GM23338 (cell line): ENCODE measurements around the gene IGF2R. TPM values are rescaled to one million over a fixed set of nuclear protein-coding genes. Genes with fewer than 3 reads are reported as not detected.

Source experiments
- ATAC-seq: fragments of 200-7000 bp; cut with Tn5 transposase; 3 replicates; pipeline ENCODE4 v1.9.1; 2020
- DNase-seq: peaks from one replicate; pipeline ENCODE4 v3.0.0-alpha.2; 2015; ENCODE audit warnings: low spot score
- H2AFZ ChIP-seq: fragments of 200-600 bp; sonication (generic); 2 replicates; pipeline ENCODE4 v1.8.0; 2016; ENCODE audit warnings: antibody characterized with exemption, mild to moderate bottlenecking, moderate library complexity
- H3F3A ChIP-seq: fragments of 200-600 bp; sonication (generic); replicated peaks from 2 replicates; pipeline ENCODE4 v1.8.0; 2017; ENCODE audit warnings: antibody characterized with exemption, mixed run types, low read depth
- H3K27ac ChIP-seq: fragments of 200-600 bp; sonication (generic); 2 replicates; pipeline ENCODE4 v1.6.1; 2016; ENCODE audit warnings: low read depth
- H3K27me3 ChIP-seq: fragments of 200-600 bp; sonication (generic); 2 replicates; pipeline ENCODE4 v1.8.0; 2016; ENCODE audit warnings: mild to moderate bottlenecking, mixed run types, moderate library complexity; ENCODE audit not compliant: insufficient read depth
- H3K36me3 ChIP-seq: fragments of 200-600 bp; sonication (generic); 2 replicates; pipeline ENCODE4 v1.8.0; 2016; ENCODE audit warnings: mild to moderate bottlenecking; ENCODE audit not compliant: insufficient read depth
- H3K4me1 ChIP-seq: fragments of 200-600 bp; sonication (generic); 2 replicates; pipeline ENCODE4 v1.8.0; 2016; ENCODE audit warnings: mild to moderate bottlenecking, moderate library complexity; ENCODE audit not compliant: insufficient read depth
- H3K4me2 ChIP-seq: fragments of 200-600 bp; sonication (generic); 2 replicates; pipeline ENCODE4 v1.7.1; 2017; ENCODE audit warnings: mixed run types
- H3K4me3 ChIP-seq: fragments of 200-600 bp; sonication (generic); 2 replicates; pipeline ENCODE4 v1.6.1; 2016; ENCODE audit warnings: mixed run types
- H3K79me2 ChIP-seq: fragments of 200-600 bp; sonication (generic); replicated peaks from 2 replicates; pipeline ENCODE4 v1.8.0; 2017; ENCODE audit warnings: mild to moderate bottlenecking; ENCODE audit not compliant: insufficient read depth
- H3K9me2 ChIP-seq: fragments of 200-600 bp; sonication (generic); 2 replicates; pipeline ENCODE4 v1.8.0; 2017; ENCODE audit not compliant: insufficient read depth
- H4K20me1 ChIP-seq: fragments of 200-600 bp; sonication (generic); replicated peaks from 2 replicates; pipeline ENCODE4 v1.8.0; 2017; ENCODE audit warnings: mild to moderate bottlenecking; ENCODE audit not compliant: insufficient read depth
- H3K27ac Mint-ChIP-seq: 2 replicates; pipeline ENCODE4 v1.8.0; 2020; ENCODE audit warnings: inconsistent platforms, mild to moderate bottlenecking, moderate library complexity, mixed read lengths
- H3K27me3 Mint-ChIP-seq: 3 replicates; pipeline ENCODE4 v1.8.0; 2022; ENCODE audit warnings: low read depth, mild to moderate bottlenecking, moderate library complexity, mixed read lengths, inconsistent platforms; ENCODE audit not compliant: insufficient read depth, poor library complexity
- H3K36me3 Mint-ChIP-seq: 3 replicates; pipeline ENCODE4 v1.8.0; 2021; ENCODE audit warnings: low read depth, mild to moderate bottlenecking, inconsistent platforms, moderate library complexity, mixed read lengths
- H3K4me1 Mint-ChIP-seq: 3 replicates; pipeline ENCODE4 v1.8.0; 2020; ENCODE audit warnings: mild to moderate bottlenecking, inconsistent platforms, mixed read lengths
- H3K4me3 Mint-ChIP-seq: 3 replicates; pipeline ENCODE4 v1.8.0; 2021; ENCODE audit warnings: moderate library complexity, mild to moderate bottlenecking, inconsistent platforms, mixed read lengths
- H3K9me3 Mint-ChIP-seq: 3 replicates; pipeline ENCODE4 v1.8.0; 2020; ENCODE audit warnings: moderate library complexity, mild to moderate bottlenecking, inconsistent platforms, mixed read lengths
- EZH2phosphoT487 ChIP-seq: fragments of 200-600 bp; sonication (generic); IDR thresholded peaks from one replicate; pipeline ENCODE4 v1.8.1; 2018; ENCODE audit warnings: antibody characterized with exemption; ENCODE audit not compliant: unreplicated experiment
- JUNB ChIP-seq: IDR thresholded peaks from one replicate; pipeline ENCODE4 v1.6.1; 2016; ENCODE audit warnings: antibody characterized with exemption; ENCODE audit not compliant: unreplicated experiment
- POLR2AphosphoS5 ChIP-seq: IDR thresholded peaks from 2 replicates; pipeline ENCODE4 v1.6.1; 2016; ENCODE audit warnings: antibody characterized with exemption, low read depth
- ZNF114 ChIP-seq: fragments of 250-450 bp; sonication (Bioruptor Pico); IDR thresholded peaks from 2 replicates; pipeline ENCODE4 v1.5.0; 2020; ENCODE audit warnings: mild to moderate bottlenecking, moderate library complexity
- ZNF331 ChIP-seq: fragments of 250-450 bp; sonication (Bioruptor Pico); IDR thresholded peaks from 2 replicates; pipeline ENCODE4 v1.5.0; 2020; ENCODE audit warnings: low read depth, mild to moderate bottlenecking, moderate library complexity
- polyA plus RNA-seq: library from polyadenylated mRNA; unstranded; fragments of >200 nt; fragmentation: Nextera tagmentation; extraction: Ambion mirVana; gene quantifications from 2 replicates; pipeline ENCODE4 v1.2.1, GENCODE V29; 2016
- total RNA-seq: library from RNA; depleted of rRNA; stranded (reverse); fragments of >200 nt; shearing (Covaris generic); gene quantifications from 2 replicates; pipeline ENCODE4 v1.2.3, GENCODE V29; 2014
- TF ChIP-seq, protein P1 (sequence below): IDR thresholded peaks from one replicate; pipeline ENCODE4 v1.6.1; 2018; ENCODE audit warnings: antibody characterized with exemption; ENCODE audit not compliant: unreplicated experiment
- TF ChIP-seq, protein P2 (sequence below): IDR thresholded peaks from 2 replicates; pipeline ENCODE4 v1.6.1; 2016; ENCODE audit warnings: antibody characterized with exemption
- TF ChIP-seq, protein P3 (sequence below): fragments of 250-450 bp; sonication (Bioruptor Pico); IDR thresholded peaks from 2 replicates; pipeline ENCODE4 v1.5.0; 2020; ENCODE audit warnings: mild to moderate bottlenecking, moderate library complexity
- TF ChIP-seq, protein P4 (sequence below), 2 experiments: fragments of 200-600 bp in 1 of 2; sonication (generic) in 1 of 2; conservative IDR thresholded peaks; 2 replicates each; pipeline versions ENCODE4 v1.5.1 to v1.6.1; 2016 to 2017; ENCODE audit warnings: antibody characterized with exemption in 2 of 2, low read depth in 2 of 2, mild to moderate bottlenecking in 2 of 2, moderate library complexity in 1 of 2

IGF2R gene
- total and polyA plus RNA-seq, 2 experiments from 2014 or later: 12.5 to 76.4 TPM

DNA sequence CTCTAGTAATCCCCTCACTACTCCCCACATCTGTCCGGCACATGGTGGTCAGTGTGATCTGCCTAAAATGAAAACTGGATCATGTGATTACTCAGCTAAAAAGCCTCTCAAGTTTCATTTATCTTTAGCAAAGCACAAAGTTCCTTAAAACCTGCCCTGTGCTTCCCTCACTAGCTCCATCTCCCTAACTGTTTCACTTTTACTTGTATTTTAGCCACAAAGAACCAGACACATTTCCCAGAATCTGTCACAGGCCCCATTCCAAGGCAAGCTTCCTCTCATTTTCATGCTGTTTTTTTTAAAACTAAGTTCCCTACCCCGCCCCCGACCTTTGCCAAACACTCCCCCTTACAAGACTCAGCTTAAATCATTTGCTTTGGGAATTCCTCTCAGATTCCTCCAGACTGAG, 8.9 kb upstream of the IGF2R start (continued):
- TF ChIP-seq, protein P1, sequence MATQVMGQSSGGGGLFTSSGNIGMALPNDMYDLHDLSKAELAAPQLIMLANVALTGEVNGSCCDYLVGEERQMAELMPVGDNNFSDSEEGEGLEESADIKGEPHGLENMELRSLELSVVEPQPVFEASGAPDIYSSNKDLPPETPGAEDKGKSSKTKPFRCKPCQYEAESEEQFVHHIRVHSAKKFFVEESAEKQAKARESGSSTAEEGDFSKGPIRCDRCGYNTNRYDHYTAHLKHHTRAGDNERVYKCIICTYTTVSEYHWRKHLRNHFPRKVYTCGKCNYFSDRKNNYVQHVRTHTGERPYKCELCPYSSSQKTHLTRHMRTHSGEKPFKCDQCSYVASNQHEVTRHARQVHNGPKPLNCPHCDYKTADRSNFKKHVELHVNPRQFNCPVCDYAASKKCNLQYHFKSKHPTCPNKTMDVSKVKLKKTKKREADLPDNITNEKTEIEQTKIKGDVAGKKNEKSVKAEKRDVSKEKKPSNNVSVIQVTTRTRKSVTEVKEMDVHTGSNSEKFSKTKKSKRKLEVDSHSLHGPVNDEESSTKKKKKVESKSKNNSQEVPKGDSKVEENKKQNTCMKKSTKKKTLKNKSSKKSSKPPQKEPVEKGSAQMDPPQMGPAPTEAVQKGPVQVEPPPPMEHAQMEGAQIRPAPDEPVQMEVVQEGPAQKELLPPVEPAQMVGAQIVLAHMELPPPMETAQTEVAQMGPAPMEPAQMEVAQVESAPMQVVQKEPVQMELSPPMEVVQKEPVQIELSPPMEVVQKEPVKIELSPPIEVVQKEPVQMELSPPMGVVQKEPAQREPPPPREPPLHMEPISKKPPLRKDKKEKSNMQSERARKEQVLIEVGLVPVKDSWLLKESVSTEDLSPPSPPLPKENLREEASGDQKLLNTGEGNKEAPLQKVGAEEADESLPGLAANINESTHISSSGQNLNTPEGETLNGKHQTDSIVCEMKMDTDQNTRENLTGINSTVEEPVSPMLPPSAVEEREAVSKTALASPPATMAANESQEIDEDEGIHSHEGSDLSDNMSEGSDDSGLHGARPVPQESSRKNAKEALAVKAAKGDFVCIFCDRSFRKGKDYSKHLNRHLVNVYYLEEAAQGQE: no peak

DNA sequence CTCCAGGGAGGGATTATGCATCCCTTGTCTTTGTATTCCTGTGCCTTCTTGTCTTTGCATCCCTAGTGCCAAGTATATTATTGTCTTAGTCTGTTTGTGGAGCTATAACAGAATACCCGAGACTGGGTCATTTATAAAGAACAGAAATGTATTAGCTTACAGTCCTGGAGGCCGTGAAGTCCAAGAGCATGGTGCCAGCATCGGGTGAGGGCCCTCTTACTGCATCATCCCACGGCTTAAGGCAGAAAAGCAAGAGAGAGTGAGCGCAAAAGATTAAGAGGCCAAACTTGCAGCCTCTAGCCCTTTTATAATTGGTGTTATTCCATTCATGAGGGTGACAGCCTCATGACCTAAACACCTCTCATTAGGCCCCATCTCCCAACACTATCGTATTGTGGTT, 8.4 kb upstream of the IGF2R start:
- Histone ChIP-seq H2AFZ (no peak overlapping the region), H3F3A (no peaks in the 10 kb centered on the region), H3K27me3 (peaks cover 11% of the 10 kb centered on the region; the same call in 1 of the 2 replicates), H3K4me3 (no peak overlapping the region), H3K36me3 (no peaks in the 10 kb centered on the region), H4K20me1 (no peaks in the 10 kb centered on the region), H3K9me2 (no peaks in the 10 kb centered on the region), H3K79me2 (no peaks in the 10 kb centered on the region), H3K4me1 (no peaks in the 10 kb centered on the region), H3K4me2 (no peak overlapping the region), H3K27ac (no peak overlapping the region)
- Mint-ChIP-seq H3K4me1 (0 out of 3 replicates have a peak, but pooled peaks cover 6% of the 10 kb centered on the region), H3K36me3 (no peaks in the 10 kb centered on the region), H3K4me3 (no peak overlapping the region), H3K27ac (no peak overlapping the region), H3K27me3 (peaks cover 8% of the 10 kb centered on the region), H3K9me3 (no peaks in the 10 kb centered on the region; the same call in 2 of the 3 replicates)
- ATAC-seq (no peak), DNase-seq (no peak)
- TF ChIP-seq, protein P2, sequence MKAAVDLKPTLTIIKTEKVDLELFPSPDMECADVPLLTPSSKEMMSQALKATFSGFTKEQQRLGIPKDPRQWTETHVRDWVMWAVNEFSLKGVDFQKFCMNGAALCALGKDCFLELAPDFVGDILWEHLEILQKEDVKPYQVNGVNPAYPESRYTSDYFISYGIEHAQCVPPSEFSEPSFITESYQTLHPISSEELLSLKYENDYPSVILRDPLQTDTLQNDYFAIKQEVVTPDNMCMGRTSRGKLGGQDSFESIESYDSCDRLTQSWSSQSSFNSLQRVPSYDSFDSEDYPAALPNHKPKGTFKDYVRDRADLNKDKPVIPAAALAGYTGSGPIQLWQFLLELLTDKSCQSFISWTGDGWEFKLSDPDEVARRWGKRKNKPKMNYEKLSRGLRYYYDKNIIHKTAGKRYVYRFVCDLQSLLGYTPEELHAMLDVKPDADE: no peak
- no peak for TF ChIP-seq ZNF114 (CRISPR knock-in tag)
- TF ChIP-seq, protein P3, sequence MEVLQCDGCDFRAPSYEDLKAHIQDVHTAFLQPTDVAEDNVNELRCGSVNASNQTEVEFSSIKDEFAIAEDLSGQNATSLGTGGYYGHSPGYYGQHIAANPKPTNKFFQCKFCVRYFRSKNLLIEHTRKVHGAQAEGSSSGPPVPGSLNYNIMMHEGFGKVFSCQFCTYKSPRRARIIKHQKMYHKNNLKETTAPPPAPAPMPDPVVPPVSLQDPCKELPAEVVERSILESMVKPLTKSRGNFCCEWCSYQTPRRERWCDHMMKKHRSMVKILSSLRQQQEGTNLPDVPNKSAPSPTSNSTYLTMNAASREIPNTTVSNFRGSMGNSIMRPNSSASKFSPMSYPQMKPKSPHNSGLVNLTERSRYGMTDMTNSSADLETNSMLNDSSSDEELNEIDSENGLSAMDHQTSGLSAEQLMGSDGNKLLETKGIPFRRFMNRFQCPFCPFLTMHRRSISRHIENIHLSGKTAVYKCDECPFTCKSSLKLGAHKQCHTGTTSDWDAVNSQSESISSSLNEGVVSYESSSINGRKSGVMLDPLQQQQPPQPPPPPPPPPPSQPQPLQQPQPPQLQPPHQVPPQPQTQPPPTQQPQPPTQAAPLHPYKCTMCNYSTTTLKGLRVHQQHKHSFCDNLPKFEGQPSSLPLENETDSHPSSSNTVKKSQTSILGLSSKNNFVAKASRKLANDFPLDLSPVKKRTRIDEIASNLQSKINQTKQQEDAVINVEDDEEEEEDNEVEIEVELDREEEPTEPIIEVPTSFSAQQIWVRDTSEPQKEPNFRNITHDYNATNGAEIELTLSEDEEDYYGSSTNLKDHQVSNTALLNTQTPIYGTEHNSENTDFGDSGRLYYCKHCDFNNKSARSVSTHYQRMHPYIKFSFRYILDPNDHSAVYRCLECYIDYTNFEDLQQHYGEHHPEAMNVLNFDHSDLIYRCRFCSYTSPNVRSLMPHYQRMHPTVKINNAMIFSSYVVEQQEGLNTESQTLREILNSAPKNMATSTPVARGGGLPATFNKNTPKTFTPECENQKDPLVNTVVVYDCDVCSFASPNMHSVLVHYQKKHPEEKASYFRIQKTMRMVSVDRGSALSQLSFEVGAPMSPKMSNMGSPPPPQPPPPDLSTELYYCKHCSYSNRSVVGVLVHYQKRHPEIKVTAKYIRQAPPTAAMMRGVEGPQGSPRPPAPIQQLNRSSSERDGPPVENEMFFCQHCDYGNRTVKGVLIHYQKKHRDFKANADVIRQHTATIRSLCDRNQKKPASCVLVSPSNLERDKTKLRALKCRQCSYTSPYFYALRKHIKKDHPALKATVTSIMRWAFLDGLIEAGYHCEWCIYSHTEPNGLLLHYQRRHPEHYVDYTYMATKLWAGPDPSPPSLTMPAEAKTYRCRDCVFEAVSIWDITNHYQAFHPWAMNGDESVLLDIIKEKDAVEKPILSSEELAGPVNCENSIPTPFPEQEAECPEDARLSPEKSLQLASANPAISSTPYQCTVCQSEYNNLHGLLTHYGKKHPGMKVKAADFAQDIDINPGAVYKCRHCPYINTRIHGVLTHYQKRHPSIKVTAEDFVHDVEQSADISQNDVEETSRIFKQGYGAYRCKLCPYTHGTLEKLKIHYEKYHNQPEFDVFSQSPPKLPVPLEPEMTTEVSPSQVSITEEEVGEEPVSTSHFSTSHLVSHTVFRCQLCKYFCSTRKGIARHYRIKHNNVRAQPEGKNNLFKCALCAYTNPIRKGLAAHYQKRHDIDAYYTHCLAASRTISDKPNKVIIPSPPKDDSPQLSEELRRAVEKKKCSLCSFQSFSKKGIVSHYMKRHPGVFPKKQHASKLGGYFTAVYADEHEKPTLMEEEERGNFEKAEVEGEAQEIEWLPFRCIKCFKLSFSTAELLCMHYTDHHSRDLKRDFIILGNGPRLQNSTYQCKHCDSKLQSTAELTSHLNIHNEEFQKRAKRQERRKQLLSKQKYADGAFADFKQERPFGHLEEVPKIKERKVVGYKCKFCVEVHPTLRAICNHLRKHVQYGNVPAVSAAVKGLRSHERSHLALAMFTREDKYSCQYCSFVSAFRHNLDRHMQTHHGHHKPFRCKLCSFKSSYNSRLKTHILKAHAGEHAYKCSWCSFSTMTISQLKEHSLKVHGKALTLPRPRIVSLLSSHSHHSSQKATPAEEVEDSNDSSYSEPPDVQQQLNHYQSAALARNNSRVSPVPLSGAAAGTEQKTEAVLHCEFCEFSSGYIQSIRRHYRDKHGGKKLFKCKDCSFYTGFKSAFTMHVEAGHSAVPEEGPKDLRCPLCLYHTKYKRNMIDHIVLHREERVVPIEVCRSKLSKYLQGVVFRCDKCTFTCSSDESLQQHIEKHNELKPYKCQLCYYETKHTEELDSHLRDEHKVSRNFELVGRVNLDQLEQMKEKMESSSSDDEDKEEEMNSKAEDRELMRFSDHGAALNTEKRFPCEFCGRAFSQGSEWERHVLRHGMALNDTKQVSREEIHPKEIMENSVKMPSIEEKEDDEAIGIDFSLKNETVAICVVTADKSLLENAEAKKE: no peak
- TF ChIP-seq, protein P4, sequence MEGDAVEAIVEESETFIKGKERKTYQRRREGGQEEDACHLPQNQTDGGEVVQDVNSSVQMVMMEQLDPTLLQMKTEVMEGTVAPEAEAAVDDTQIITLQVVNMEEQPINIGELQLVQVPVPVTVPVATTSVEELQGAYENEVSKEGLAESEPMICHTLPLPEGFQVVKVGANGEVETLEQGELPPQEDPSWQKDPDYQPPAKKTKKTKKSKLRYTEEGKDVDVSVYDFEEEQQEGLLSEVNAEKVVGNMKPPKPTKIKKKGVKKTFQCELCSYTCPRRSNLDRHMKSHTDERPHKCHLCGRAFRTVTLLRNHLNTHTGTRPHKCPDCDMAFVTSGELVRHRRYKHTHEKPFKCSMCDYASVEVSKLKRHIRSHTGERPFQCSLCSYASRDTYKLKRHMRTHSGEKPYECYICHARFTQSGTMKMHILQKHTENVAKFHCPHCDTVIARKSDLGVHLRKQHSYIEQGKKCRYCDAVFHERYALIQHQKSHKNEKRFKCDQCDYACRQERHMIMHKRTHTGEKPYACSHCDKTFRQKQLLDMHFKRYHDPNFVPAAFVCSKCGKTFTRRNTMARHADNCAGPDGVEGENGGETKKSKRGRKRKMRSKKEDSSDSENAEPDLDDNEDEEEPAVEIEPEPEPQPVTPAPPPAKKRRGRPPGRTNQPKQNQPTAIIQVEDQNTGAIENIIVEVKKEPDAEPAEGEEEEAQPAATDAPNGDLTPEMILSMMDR (conservative IDR thresholded peaks at IDR 0.05; ENCODE audit: low read depth in 2 of 2): no peak
- no peak for TF ChIP-seq EZH2phosphoT487
- no peak for TF ChIP-seq JUNB
- TF ChIP-seq, protein P1: no peak
- no peak for TF ChIP-seq ZNF331 (CRISPR knock-in tag)
- no peak for TF ChIP-seq POLR2AphosphoS5
